ENCODE results near the gene EML2.

- TF ChIP-seq CTCF (IDR thresholded peaks at IDR 0.05) (no peak), ZFX (IDR thresholded peaks at IDR 0.05; ENCODE audit: borderline replicate concordance) (no peak)
Observed at GRCh38 chr19:45650722-45651121, 11.5 kb upstream of the EML2 start.

Measured in 22Rv1 (cell line).